ENCODE results near the gene TSR3.
A peak's percentile ranks its signal among the peaks of the same experiment; 100 is the strongest.

Gene TSR3

GRCh38 chr16:1377406-1378010 lies 25.8 kb upstream of the TSR3 start:
- no peak for DNase-seq

GRCh38 chr16:1375741-1376410 lies 24.2 kb upstream of the TSR3 start:
- no peak for DNase-seq

- no peak for DNase-seq
Observed at GRCh38 chr16:1375298-1375640, 23.6 kb upstream of the TSR3 start.

GRCh38 chr16:1374418-1375297 lies 23.0 kb upstream of the TSR3 start:
- no peak for DNase-seq

GRCh38 chr16:1372292-1372950 lies 20.7 kb upstream of the TSR3 start:
- no peak for DNase-seq

GRCh38 chr16:1371054-1371978 lies 19.6 kb upstream of the TSR3 start:
- DNase-seq: no peak

- DNase-seq: no peak
Observed at GRCh38 chr16:1367486-1368174, 16.0 kb upstream of the TSR3 start.

- DNase-seq: no peak
Observed at GRCh38 chr16:1366712-1367299, 15.1 kb upstream of the TSR3 start.

- no peak for DNase-seq
Observed at GRCh38 chr16:1366060-1366711, 14.5 kb upstream of the TSR3 start.

GRCh38 chr16:1364510-1364909 lies 12.8 kb upstream of the TSR3 start:
- no peak for DNase-seq

- DNase-seq: peak; percentile 57
Observed at GRCh38 chr16:1363501-1364041, 11.9 kb upstream of the TSR3 start.

- DNase-seq: no peak
Observed at GRCh38 chr16:1362807-1363206, 11.1 kb upstream of the TSR3 start.

- no peak for DNase-seq
Observed at GRCh38 chr16:1361685-1362360, 10.1 kb upstream of the TSR3 start.

GRCh38 chr16:1357906-1358566 lies 6.4 kb upstream of the TSR3 start:
- no peak for DNase-seq

- DNase-seq: no peak
Observed at GRCh38 chr16:1356061-1356900, 4.6 kb upstream of the TSR3 start.

GRCh38 chr16:1355591-1355990 lies 3.9 kb upstream of the TSR3 start:
- no peak for DNase-seq

- no peak for DNase-seq
Observed at GRCh38 chr16:1354815-1355540, 3.3 kb upstream of the TSR3 start.

GRCh38 chr16:1351215-1351581 lies 480 bp downstream of the TSR3 start:
- DNase-seq: no peak
